Upper lobe of left lung (tissue), 6 donors: ENCODE data around the gene PSD2. TPM values are rescaled to one million over a fixed set of nuclear protein-coding genes. Genes with fewer than 3 reads are reported as not detected.

Experiments
- ATAC-seq, 2 donors: fragments of 200-7000 bp; cut with Tn5 transposase; one replicate each; pipeline ENCODE4 v1.9.1; 2022; ENCODE audit warnings: mild to moderate bottlenecking in 2 of 2, moderate library complexity in 2 of 2; ENCODE audit not compliant: low FRiP score in 2 of 2
- DNase-seq, 2 donors: peaks; one replicate each; pipeline ENCODE4 v3.0.0-alpha.2; 2019 to 2020
- H3K27ac ChIP-seq, 4 donors: fragments of 200-600 bp; sonication (generic); one replicate each; pipeline ENCODE4 v1.5.1; 2016 to 2019
- H3K27me3 ChIP-seq, 4 donors: fragments of 200-600 bp; sonication (generic); one replicate each; pipeline ENCODE4 v1.5.1; 2017 to 2019
- H3K36me3 ChIP-seq, 4 donors: fragments of 200-600 bp; sonication (generic); one replicate each; pipeline ENCODE4 v1.5.1; 2016 to 2019
- H3K4me1 ChIP-seq, 4 donors: fragments of 200-600 bp; sonication (generic); one replicate each; pipeline ENCODE4 v1.5.1; 2018 to 2019
- H3K4me3 ChIP-seq, 4 donors: fragments of 200-600 bp; sonication (generic); one replicate each; pipeline ENCODE4 v1.5.1; 2017 to 2019; ENCODE audit warnings: mild to moderate bottlenecking in 2 of 4, moderate library complexity in 1 of 4
- H3K9me3 ChIP-seq, 4 donors: fragments of 200-600 bp; sonication (generic); one replicate each; pipeline ENCODE4 v1.5.1; 2018 to 2019
- CTCF ChIP-seq, 6 experiments: fragments of 450-650 bp in 4 of 6; fragments of 200-600 bp in 2 of 6; sonication (generic) in 2 of 6; IDR thresholded peaks; one replicate each; pipeline ENCODE4 v1.5.1; 2016 to 2019; ENCODE audit warnings: antibody characterized with exemption in 6 of 6
- EP300 ChIP-seq, 4 donors: sonication (generic); formaldehyde crosslinking; IDR thresholded peaks; one replicate each; pipeline ENCODE4 v1.5.1; 2017; ENCODE audit warnings: antibody characterized with exemption in 4 of 4, control low read depth in 2 of 4
- POLR2A ChIP-seq, 4 donors: fragments of 450-650 bp; IDR thresholded peaks; one replicate each; pipeline ENCODE4 v1.5.1; 2016 to 2017; ENCODE audit warnings: antibody characterized with exemption in 4 of 4, mild to moderate bottlenecking in 2 of 4
- POLR2AphosphoS5 ChIP-seq, 2 donors: sonication (generic); formaldehyde crosslinking; IDR thresholded peaks; one replicate each; pipeline ENCODE4 v1.5.1; 2017; ENCODE audit warnings: antibody characterized with exemption in 2 of 2
- WGBS, 2 donors: methylation state at CpG; one replicate each; pipeline ENCODE4 v1.1.5; 2017 to 2018; 5-methylcytosine and 5-hydroxymethylcytosine counted together
- total RNA-seq, 6 donors: library from RNA; depleted of rRNA in 4 of 6; stranded (reverse); fragments of >200 nt in 4 of 6; gene quantifications; one replicate each; pipeline versions ENCODE4 v1.1.0 to v1.2.1, GENCODE V29; 2016 to 2021
- donor health status: DM: no; HTN: no; CAD: no; lungs with moderate emphysema.
- donor health status: DM: no; HTN: yes; CAD: no; lungs with severe emphysema.

Gene PSD2
- total RNA-seq, 6 donors from 2014 or later, result 0.10 to 0.15 (median 0.11) TPM; not detected in 3

GRCh38 chr5:139864716-139865483, 69.3 kb downstream of the PSD2 start:
- Histone ChIP-seq H3K27ac (no peak overlapping the region), H3K9me3 (no peaks in the 10 kb centered on the region), H3K36me3 (no peaks in the 10 kb centered on the region), H3K4me1 (peaks cover 6 to 12% (median 10%) of the 10 kb centered on the region in 4 donors), H3K27me3 (no peaks in the 10 kb centered on the region), H3K4me3 (no peak overlapping the region)
- WGBS, 2 donors, result 73 to 76% methylated on average over 12 of the region's 12 CpGs
- TF ChIP-seq CTCF (IDR thresholded peaks at IDR 0.05) (no peak), POLR2A (IDR thresholded peaks at IDR 0.05) (no peak), EP300 (IDR thresholded peaks at IDR 0.05) (no peak), POLR2AphosphoS5 (IDR thresholded peaks at IDR 0.05) (no peak)
- DNase-seq (peak in 1 of 2 donors; percentile 44), ATAC-seq (no peak)

- WGBS, 2 donors, result 69 to 72% methylated on average over 2 of the region's 2 CpGs
- no peak for TF ChIP-seq POLR2AphosphoS5 (IDR thresholded peaks at IDR 0.05)
- TF ChIP-seq POLR2A (IDR thresholded peaks at IDR 0.05), result no peak
- no peak for TF ChIP-seq CTCF (IDR thresholded peaks at IDR 0.05)
- no peak for TF ChIP-seq EP300 (IDR thresholded peaks at IDR 0.05)
- Histone ChIP-seq H3K27ac (no peak overlapping the region), H3K4me3 (no peak overlapping the region), H3K27me3 (no peaks in the 10 kb centered on the region), H3K4me1 (peaks cover 6 to 12% (median 10%) of the 10 kb centered on the region in 4 donors), H3K9me3 (no peaks in the 10 kb centered on the region), H3K36me3 (no peaks in the 10 kb centered on the region)
- no peak for DNase-seq
- ATAC-seq, result no peak
Observed at GRCh38 chr5:139867109-139867508, 71.5 kb downstream of the PSD2 start.

GRCh38 chr5:139867581-139867980, 72.0 kb downstream of the PSD2 start:
- no peaks in the 10 kb centered on the region for H3K27me3 ChIP-seq
- H3K9me3 ChIP-seq, result no peaks in the 10 kb centered on the region
- DNase-seq, result no peak
- H3K27ac ChIP-seq, result no peak overlapping the region
- H3K36me3 ChIP-seq, result no peaks in the 10 kb centered on the region
- no peak for ATAC-seq
- TF ChIP-seq EP300 (IDR thresholded peaks at IDR 0.05) (no peak), CTCF (IDR thresholded peaks at IDR 0.05) (no peak)
- no peak overlapping the region for H3K4me3 ChIP-seq
- peaks cover 6 to 12% (median 10%) of the 10 kb centered on the region in 4 donors for H3K4me1 ChIP-seq

- Histone ChIP-seq H3K36me3 (no peaks in the 10 kb centered on the region), H3K4me3 (no peak overlapping the region), H3K4me1 (peaks cover 0 to 1% (median 0%) of the 10 kb centered on the region in 4 donors), H3K27me3 (no peaks in the 10 kb centered on the region), H3K9me3 (no peaks in the 10 kb centered on the region), H3K27ac (peak overlapping the region in 1 of 4 donors; percentile 19)
- TF ChIP-seq POLR2A (IDR thresholded peaks at IDR 0.05), result no peak
- no peak for TF ChIP-seq POLR2AphosphoS5 (IDR thresholded peaks at IDR 0.05)
- TF ChIP-seq CTCF (IDR thresholded peaks at IDR 0.05), result no peak
- no peak for TF ChIP-seq EP300 (IDR thresholded peaks at IDR 0.05)
- DNase-seq, result no peak
- no peak for ATAC-seq
- 65 to 72% methylated on average over 9 of the region's 9 CpGs for WGBS, 2 donors
Observed at GRCh38 chr5:139869042-139869790, 73.6 kb downstream of the PSD2 start.
